NOMO-1 treated with dmso at 0.1 percent for 144 hours (cell line): ENCODE results near the gene NPAS3.

Experiments
- DNase-seq: peaks from one replicate; lab custom pipeline; 2025; ENCODE audit not compliant: unreplicated experiment; lab: John Stamatoyannopoulos, UW

The NPAS3 gene

DNA sequence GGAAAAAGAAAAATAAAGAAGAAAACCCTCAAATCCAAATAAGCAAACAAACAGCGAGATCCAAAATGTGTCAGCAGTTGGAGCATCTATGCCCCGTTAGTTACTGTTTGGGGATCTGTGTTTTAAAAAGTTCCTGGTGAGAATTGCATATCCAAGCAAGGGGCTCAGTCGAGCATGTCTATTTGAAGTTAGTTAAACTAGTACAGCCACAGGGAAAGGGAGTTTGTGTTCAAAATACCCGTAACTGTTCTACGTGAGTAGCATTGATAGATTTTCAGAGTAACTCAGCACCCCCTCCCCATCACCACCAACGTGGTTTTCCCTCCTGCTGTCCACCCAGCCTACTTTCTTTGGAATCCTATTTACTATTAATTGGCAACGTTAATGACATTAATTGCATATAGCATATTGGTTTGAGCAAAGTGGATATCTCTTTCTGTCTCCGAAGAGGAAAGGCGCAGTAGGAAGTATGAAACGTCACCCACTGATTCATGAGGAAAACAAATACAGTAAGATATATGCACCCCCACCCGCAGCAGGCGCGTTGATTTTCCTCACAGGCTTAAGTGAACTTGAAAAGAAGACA lies 1.5 kb downstream of the NPAS3 start:
- DNase-seq = no peak

DNA sequence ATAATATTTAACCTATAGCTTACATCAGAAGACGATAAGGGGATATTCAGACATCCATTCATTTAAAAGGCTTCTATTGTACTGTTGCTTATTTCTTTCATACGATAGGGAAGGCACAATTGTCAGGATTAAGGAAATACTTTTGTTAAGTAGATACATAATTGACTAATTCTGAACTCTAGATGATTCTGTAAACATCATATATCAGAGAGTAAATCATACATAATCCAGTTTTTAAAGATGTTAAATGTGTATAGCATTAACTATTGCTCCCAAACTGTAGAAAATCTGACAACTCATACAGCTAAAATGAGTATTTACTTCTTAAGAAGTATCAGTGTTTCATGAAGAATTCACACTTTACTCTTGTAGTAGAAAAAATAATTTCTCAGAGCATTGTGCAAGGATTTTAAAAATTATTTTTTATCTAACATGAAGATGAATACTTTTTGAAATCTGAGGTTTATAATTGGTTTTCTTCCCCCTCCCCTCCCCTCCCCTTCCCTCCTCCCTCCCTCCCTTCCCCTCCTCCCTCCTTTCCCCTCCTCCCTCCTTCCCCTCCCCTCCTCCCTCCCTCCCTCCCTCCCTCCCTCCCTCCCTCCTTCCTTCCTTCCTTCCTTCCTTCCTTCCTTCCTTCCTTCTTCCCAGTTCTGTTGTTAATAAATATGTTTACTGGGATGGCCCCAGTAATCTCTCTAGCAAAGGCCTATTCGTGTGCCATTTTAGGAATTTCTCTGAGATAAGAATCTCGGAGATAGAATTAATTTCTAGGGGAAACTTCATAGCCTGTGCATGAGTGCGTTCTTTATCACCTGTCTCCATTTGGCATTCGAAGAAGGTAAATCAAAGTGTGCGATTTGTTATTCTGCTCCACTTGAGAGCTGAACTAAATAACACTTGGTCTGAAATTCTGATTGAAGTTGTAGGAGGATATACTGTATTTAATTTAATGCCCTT lies 2.3 kb downstream of the NPAS3 start:
- no peak for DNase-seq

DNA sequence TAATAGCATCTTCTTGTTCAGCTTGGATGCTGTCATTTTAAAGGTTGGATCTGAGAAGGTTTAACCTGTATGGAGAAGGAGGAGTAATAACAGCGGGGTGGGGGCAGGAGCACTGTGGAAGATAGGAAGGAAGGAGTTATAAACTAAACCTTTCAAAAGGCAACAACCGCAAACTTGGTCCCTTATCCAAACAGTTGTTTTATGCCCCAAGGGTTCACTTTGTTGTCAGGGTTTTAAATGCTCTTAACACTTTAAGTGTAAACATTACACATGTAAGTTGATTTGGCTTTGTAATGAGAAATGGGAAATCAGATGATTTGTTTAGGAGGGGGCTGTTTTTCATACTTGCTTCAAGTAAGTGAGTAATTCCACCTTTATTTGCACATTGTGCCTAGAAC lies 3.0 kb downstream of the NPAS3 start:
- DNase-seq = no peak

DNA sequence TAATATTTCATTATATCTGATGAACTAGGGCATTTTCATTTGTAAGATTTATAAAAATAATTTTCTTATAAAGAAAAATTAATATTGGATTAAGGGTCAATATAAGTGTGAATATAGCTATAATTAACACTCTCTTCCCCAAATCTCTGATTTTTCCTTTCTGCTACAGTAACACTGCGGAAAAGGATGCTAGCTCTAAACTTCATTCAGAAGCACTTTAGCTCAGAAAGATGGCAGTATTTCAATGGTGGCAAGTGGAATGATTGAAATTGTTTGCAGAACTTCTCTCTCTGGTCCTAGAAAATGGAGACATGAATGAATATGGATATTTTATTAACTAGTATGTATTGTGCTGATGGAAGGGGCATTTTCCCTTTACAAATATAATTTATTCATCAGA lies 8.4 kb downstream of the NPAS3 start:
- DNase-seq = no peak

DNA sequence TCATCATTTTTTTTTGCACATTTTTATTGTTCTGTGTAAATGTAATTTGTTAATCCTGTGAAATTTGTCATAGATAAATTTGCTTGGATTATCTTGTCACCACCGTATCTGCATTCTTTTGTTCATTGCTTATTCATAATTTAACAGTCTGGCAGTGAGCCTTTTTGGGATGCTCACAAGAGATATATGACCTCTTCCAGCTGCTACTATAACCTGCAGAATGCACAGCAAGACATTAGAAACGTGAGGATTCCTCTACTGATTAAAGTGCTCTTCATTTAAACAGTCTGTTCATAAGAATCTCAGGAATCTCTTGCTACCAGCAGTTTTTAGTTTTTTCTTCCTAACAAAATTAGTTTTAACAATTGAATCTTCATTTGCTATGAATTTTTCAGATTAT lies 9.1 kb downstream of the NPAS3 start:
- DNase-seq = no peak

DNA sequence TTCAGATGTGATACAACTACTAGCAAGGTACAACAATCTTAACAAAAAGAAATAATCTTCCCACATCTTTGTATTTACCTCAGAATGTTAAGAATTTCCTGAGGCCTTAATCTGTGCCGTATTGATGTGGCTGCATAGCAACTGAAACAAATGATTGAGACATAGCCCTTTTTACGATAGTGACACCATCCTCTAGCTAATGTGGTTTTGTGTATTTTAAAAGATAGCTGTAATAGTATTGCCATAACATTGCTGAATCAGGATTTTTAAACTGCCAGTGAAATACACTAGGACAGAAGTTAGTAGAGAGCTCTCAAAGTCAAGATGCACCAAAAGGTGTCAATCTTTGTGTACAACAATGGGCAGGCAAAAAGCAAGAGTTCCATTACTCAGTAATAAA lies 11.9 kb downstream of the NPAS3 start:
- no peak for DNase-seq

DNA sequence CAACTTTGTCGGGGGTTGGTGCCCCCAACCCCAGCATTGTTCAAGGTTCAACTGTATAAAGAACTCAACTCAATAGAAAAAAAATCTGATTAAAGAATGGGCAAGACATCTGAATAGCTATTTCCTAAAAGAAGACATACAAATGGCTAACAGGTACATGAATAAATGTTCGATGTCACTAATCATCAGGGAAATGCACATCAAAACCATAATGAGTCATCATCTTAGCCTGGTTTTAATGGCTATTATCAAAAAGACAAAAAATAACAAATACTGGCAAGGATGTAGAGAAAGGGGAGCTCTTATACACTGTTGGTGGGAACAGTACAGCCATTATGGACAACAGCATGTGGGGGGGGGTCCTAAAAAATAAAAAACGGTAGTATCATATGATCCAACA lies 28.7 kb downstream of the NPAS3 start:
- DNase-seq = no peak

DNA sequence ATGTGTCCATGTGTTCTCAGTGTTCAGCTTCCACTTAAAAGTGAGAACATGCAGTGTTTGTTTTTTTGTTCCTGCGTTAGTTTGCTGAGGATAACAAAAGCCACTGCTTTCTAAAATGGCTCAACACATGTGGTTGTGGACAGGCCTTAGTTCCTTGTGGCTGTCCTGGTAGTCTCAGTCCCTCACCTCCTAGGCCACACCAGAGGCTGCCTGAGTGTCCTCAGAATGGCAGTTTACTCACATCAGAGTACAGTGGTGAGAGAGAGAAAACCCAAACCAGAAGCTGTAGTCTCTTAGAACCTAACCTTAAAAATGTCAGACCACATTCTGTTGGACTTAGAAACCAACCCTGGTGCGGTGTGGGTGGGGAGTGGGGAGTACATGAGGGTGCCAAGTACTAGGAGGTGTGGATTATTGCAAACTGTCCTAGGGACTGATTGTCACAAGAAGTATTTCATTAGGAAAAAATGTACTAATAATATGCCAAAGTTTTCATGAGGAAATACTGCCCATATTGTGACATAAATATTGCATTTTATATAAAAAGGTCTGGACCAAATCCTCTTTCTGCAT lies 30.4 kb downstream of the NPAS3 start:
- DNase-seq = no peak

DNA sequence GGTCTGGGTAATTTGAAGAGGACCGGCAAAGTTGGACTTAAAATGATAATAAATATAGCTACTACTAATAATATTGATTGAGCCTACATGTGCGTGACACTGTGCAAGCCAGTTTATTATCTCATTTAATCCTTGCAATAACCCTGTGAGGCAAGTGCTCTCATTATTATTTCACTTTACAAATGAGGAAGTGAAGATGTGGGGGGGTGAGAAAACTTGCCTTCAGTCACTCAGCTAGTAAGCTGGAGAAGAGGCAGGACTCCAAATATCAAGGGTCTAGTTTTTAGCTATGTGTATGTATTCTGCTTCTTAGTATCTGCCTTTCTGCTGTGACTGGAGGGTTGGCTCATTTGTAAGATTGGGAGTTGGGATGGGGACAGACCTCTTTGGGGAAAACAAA lies 39.2 kb downstream of the NPAS3 start:
- DNase-seq = no peak

DNA sequence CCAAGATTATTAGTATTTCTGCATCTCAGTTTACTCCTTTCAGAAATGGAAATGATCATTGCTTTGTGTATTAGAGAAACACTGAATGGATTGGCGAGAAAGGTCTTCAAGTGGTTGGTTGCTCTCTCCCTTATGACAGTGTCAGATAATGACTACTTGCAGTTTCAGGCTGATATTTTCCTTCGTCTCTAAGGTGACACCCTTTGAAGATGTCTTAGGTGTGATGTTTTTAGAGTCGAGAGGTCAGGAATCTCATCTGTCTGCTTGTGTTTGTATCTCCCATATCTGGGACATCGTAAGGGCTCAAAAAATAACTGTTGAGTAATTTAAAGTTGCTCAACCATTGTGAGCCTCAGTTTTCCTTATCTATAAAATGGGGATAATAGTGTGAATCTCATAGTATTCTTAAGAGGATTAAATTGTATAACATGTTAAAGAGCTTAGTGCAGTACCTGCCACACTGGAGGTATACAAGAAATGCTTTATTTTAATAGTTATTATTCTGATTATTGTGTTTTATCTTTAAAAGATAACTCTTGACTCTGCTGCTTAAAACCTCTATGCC lies 40.1 kb downstream of the NPAS3 start:
- no peak for DNase-seq

DNA sequence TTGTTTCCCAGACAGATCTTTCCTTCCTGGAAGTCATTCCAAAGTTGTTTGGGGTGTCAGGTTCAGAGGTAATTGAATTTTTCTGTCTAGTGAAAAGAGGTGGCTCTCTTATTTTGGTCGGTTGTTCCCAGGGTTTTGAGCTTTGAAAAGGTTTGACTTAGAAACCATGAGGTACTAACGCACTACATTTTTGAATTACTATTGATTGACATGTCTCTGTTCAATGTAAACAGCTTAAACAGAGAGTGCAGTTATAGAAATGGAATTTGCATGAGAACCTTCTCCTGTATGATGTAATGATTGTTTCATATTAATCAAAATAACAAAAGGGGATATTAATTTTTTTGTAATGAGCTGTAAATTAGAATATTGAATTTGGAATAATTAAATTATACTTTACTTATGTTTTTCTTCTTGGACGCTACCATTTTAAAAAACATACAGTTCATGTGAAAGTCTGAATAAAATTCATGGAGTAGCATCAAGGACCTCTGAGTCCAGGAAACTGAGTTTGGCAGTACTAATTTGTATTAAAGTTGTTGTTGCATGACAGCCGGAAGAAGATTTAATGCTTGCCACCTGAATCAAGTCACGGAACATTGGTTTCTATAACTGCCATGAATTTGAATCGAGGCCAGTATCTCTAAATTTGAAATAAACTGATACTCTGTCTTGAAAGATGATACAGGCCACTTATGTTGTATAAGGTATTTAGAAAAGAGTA lies 41.7 kb downstream of the NPAS3 start:
- DNase-seq = no peak

DNA sequence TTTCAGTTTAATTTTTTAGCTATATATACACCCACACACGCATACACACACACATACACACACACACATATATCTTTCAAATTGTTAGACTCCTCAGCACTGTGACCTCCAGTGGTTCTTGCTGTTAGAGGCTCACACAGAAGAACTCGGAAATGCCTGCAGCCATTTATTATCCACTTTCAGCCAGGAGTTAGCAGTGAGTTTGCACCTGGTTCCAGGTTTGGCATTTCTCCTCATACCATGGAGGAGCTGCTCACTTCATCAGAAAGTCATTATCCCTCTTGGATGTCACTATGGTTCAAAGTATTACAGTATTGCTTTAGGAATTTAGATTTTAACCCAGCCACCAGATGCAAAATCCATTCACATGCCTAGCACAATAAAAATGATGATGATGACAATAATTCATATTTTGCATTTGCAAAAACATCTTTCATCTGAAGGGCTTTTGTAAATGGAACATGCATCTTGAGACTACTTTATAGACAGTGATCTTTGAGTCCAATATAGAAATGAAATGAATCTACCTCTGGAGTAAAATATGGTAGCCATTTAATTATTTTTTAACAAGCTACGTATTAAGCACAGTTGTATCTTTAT lies 42.3 kb downstream of the NPAS3 start:
- no peak for DNase-seq

DNA sequence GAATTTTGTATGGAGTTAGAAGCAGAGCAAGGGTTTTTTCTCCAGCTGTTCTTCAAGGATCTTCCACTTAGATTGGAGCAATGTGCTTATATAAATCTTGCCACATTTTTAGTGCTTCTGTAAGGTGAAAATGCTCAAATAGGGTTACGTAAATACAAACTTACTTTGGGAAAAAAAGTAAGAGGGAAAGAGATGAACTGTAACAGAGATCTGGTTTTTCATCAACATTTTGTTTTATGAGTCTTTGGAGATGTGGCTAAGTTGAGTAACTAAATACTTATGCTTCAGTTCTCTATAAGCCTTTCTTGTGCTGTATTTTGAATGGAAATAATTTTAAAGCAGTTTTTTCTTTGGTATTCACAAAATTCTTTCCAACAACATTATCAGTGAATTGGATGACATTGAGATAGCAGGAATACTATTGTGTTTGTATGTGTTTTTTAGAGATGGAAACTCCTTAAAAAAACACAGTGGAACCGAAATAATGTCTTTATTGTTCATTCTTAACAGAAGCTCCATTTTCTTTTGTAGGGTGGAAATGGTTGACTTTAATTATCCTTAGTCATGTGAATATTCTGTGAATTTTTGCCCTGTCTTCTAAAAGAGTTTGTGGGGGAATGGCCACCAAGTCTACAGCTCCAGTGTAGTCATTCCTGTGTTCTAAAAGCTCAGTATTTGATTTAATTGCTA lies 45.7 kb downstream of the NPAS3 start:
- no peak for DNase-seq

DNA sequence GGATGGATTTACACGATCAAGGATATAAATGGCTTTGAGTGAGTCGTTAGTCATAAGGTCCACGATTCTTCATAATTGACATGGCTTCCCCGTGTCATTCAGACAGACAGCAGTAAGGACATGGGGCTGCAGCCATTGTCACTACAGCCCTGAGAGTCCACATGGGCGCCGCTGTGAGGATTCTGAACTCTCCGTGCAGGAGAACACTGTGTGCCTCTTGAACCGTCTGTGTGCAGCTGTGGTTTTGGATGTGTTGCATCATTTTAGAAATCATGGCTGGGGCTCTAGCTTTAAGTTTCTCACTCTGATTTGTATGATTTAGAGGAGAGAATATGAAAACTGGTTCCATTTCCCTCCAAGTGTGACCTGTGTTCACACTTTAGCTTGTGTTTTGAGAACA lies 47.2 kb downstream of the NPAS3 start:
- no peak for DNase-seq

DNA sequence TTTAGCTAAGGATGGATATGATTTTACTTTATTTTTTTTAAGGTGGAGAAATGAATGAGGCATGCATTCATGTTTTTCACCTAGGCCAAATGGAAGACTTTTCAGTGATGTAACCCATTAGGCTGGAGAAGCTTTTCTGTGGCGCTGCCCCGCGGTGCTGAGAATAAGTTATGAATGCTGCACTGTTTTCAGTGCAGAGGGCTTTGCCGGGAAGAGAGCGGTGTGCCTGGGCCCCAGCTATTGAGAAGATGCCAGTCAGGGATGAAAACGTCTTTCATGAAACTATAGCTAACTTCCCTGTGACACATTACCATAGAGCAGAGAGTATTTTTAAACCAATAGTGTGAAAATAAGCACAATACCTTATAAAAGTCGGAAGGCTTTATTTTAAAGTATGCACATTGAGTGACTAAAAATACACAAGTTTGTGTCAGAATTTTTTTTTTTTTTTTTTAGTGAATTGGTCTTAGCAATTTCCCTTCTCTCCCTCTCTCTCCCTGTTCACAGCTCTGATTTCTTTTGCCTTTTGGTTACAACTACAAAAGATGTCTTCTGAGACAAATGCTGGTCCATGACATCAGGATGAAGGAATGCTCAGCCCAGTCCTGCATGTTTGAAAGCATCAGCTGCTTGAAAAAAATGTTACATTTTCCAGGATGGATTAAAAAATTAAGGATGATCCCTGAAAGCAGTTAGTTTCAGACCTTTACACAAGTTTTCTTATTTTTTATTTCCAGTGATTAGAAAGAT lies 48.3 kb downstream of the NPAS3 start:
- no peak for DNase-seq

DNA sequence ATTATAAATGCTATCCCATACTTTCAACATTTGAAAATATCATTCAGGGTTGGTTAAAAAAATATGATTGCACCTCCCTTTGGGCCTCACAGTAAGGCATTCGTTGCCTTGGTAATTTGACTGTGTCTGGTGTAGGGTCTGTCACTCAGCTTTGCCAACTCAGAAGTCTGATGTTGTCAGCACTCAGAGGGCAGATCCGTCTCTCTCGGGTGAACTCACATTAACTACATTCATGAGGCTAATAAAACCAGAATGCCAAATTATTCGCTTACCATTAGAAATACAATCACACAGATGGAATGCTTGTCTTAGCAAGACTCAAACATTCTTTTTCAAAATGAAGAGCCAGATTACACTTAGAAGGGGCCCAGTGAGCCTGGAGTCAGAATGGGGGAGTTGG lies 53.0 kb downstream of the NPAS3 start:
- no peak for DNase-seq

DNA sequence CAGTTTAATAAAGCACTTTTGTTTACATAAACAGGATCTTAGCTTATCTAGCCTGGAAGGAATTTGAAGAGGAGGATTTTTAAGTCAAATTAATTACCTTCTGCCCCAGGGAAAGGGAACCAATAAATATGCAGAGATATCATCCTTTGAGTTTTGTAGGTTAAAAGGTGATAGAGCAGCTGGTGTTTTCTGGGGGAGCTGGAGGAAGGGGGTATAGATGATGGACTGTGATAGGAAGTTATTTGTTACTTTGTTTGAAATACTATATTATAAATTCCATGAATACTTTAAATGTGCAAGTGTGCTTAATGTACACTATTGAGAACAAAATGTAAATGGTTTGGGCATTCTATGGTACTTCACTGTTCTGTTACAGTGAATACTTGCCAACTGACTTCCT lies 55.2 kb downstream of the NPAS3 start:
- DNase-seq = no peak

DNA sequence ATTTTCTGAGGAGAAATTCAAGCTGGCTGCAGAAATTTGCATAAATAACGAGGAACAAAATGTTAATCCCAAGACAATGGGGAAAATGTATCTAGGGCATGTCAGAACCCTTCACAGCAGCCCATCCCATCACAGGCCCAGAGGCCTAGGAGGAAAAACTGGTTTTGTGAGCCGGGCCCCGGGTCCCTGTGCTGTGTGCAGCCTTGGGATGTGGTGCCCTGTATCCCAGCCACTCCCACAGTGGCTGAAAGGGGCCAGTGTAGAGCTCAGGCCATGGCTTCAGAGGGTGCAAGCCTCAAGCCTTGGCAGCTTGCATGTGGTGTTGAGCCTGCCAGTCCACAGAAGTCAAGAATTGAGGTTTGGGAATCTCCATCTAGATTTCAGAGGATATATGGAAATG lies 57.7 kb downstream of the NPAS3 start:
- no peak for DNase-seq

DNA sequence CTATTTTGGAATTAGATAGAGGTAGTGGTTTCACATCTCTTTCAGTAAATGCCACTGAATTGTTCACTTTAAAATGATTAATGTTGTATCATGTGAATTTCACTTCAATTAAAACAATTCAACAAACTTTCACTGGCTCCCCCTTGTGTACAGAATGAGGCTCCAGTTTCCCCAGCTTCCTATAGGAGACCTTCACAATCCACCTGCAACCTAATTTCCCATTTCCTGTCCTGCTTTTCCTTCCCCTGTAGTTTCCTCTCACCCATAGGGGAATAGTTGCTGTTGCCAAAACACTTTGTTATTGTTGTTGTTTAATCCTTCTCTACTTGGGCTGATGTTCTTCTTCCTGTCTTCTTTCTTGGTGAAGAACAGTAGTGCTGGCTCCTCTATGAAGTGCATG lies 59.8 kb downstream of the NPAS3 start:
- no peak for DNase-seq

DNA sequence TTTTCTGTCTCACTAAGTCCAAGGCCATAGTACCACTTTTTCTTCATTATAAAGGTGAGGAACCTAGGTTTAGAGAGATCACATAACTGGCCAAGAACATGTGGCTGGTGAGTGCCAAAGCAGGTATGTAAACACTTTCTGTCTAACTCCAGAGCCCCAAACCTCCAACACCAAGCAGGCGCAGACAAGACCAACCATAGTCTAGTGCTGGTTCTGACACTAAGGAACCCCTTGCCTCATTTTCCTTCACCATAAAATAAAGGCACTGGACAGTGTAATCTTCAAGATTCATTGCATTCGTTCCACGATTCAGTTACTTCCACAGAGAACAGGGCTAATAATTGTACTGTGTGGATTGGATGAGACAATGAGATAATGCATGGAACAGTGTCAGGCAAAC lies 71.0 kb downstream of the NPAS3 start:
- no peak for DNase-seq
